Lower lobe of right lung (tissue), 2 donors: ENCODE measurements around the gene LAMA5. TPM values are rescaled to one million over a fixed set of nuclear protein-coding genes. Genes with fewer than 3 reads are reported as not detected.

Source experiments
- ATAC-seq, 2 donors: fragments of 200-7000 bp; cut with Tn5 transposase; one replicate each; pipeline ENCODE4 v1.9.1; 2020 to 2022; ENCODE audit warnings: mild to moderate bottlenecking in 2 of 2, moderate library complexity in 2 of 2
- DNase-seq: peaks from one replicate; pipeline ENCODE4 v3.0.0-alpha.2; 2020
- H3K27ac ChIP-seq: fragments of 200-600 bp; one replicate; pipeline ENCODE4 v1.8.0; 2022
- H3K27me3 ChIP-seq: fragments of 200-600 bp; one replicate; pipeline ENCODE4 v1.8.0; 2022; ENCODE audit warnings: low read depth
- H3K36me3 ChIP-seq: fragments of 200-600 bp; one replicate; pipeline ENCODE4 v1.8.0; 2022; ENCODE audit warnings: mild to moderate bottlenecking
- H3K4me1 ChIP-seq: fragments of 200-600 bp; one replicate; pipeline ENCODE4 v1.8.0; 2022
- H3K4me3 ChIP-seq: fragments of 200-600 bp; one replicate; pipeline ENCODE4 v1.8.0; 2022; ENCODE audit warnings: mild to moderate bottlenecking
- H3K9me3 ChIP-seq: fragments of 200-600 bp; one replicate; pipeline ENCODE4 v1.8.0; 2022
- intact Hi-C: fragments of 100-400 bp; cut with DNase I; formaldehyde crosslinking; loops from one replicate; pipeline ENCODE4 v1.11.0; 2022
- long read RNA-seq: library from polyadenylated mRNA; unstranded; transcript quantifications from one replicate; pipeline ENCODE4 v2.0.0, GENCODE V29; 2021
- total RNA-seq: library from RNA; stranded (reverse); fragmentation: NEBNext Ultra II Directional; extraction: Animal tissue kit (Norgen Biotek cat#: 25700); gene quantifications from one replicate; pipeline ENCODE4 v1.2.1, GENCODE V29; 2021
- TF ChIP-seq, protein P1 (sequence below): fragments of 200-600 bp; IDR thresholded peaks from one replicate; pipeline ENCODE4 v1.8.0; 2022; ENCODE audit warnings: antibody characterized with exemption, mild to moderate bottlenecking
- donor health status: DM: no; HTN: yes; CAD: no; lungs with severe emphysema.

The LAMA5 gene, protein sequence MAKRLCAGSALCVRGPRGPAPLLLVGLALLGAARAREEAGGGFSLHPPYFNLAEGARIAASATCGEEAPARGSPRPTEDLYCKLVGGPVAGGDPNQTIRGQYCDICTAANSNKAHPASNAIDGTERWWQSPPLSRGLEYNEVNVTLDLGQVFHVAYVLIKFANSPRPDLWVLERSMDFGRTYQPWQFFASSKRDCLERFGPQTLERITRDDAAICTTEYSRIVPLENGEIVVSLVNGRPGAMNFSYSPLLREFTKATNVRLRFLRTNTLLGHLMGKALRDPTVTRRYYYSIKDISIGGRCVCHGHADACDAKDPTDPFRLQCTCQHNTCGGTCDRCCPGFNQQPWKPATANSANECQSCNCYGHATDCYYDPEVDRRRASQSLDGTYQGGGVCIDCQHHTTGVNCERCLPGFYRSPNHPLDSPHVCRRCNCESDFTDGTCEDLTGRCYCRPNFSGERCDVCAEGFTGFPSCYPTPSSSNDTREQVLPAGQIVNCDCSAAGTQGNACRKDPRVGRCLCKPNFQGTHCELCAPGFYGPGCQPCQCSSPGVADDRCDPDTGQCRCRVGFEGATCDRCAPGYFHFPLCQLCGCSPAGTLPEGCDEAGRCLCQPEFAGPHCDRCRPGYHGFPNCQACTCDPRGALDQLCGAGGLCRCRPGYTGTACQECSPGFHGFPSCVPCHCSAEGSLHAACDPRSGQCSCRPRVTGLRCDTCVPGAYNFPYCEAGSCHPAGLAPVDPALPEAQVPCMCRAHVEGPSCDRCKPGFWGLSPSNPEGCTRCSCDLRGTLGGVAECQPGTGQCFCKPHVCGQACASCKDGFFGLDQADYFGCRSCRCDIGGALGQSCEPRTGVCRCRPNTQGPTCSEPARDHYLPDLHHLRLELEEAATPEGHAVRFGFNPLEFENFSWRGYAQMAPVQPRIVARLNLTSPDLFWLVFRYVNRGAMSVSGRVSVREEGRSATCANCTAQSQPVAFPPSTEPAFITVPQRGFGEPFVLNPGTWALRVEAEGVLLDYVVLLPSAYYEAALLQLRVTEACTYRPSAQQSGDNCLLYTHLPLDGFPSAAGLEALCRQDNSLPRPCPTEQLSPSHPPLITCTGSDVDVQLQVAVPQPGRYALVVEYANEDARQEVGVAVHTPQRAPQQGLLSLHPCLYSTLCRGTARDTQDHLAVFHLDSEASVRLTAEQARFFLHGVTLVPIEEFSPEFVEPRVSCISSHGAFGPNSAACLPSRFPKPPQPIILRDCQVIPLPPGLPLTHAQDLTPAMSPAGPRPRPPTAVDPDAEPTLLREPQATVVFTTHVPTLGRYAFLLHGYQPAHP (N-terminal part only)
- total RNA-seq, result 282 TPM
- long read RNA-seq, partial matches to known transcripts, result 153 of 193 reads
- long read RNA-seq, other reads (novel, unspliced or antisense), result 37 of 193 reads

DNA sequence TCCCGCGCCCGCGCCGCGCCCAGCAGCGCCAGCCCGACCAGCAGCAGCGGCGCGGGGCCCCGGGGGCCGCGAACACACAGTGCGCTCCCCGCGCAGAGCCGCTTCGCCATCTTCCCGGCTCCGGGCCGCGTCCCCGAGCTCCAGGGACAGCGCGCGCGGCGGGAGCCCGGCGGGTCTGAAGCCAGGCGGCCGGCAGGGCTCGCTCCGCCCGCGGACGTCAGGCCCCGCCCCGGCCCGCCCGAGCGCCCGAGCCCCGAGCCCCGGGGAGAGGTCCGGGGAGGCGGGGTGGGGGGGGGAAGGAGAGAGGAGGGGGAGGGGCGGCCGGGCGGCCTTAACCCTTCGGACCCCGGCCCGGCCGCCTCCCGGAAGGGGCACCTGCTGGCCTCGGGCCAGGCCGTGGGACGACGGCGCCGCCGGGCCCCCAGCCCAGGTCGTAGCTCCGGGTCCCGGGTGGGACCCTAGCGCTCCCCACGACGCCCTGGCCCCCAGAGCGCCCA, at the start of gene LAMA5:
Gene LAMA5, minus strand, starts transcription at position 177 of the 497 bp plus-strand sequence. Its CDS starts 67 bp downstream, at position 110.
- intact Hi-C loops, result no loop called here
- DNase-seq (peak; percentile 73), ATAC-seq (peak; percentile 48 to 55)
- peaks cover 2% of the 10 kb centered on the region for H3K36me3 ChIP-seq
- peaks cover 11% of the 10 kb centered on the region for H3K27me3 ChIP-seq
- peak within 1 kb of the TSS; percentile 86 for H3K27ac ChIP-seq
- H3K9me3 ChIP-seq, result no peaks in the 10 kb centered on the region
- peaks cover 84% of the 10 kb centered on the region for H3K4me1 ChIP-seq
- TF ChIP-seq, protein P1, sequence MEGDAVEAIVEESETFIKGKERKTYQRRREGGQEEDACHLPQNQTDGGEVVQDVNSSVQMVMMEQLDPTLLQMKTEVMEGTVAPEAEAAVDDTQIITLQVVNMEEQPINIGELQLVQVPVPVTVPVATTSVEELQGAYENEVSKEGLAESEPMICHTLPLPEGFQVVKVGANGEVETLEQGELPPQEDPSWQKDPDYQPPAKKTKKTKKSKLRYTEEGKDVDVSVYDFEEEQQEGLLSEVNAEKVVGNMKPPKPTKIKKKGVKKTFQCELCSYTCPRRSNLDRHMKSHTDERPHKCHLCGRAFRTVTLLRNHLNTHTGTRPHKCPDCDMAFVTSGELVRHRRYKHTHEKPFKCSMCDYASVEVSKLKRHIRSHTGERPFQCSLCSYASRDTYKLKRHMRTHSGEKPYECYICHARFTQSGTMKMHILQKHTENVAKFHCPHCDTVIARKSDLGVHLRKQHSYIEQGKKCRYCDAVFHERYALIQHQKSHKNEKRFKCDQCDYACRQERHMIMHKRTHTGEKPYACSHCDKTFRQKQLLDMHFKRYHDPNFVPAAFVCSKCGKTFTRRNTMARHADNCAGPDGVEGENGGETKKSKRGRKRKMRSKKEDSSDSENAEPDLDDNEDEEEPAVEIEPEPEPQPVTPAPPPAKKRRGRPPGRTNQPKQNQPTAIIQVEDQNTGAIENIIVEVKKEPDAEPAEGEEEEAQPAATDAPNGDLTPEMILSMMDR, result no peak
- peak within 1 kb of the TSS; percentile 70 for H3K4me3 ChIP-seq

GRCh38 chr20:62415354-62416111, 48.4 kb upstream of the LAMA5 start:
- Histone ChIP-seq H3K27ac (no peak overlapping the region), H3K9me3 (no peaks in the 10 kb centered on the region), H3K4me1 (peaks cover under 1% of the 10 kb centered on the region), H3K36me3 (no peaks in the 10 kb centered on the region), H3K4me3 (no peak overlapping the region), H3K27me3 (peaks cover 3% of the 10 kb centered on the region)
- TF ChIP-seq, protein P1, result no peak
- ATAC-seq (no peak), DNase-seq (no peak)
- intact Hi-C loops, result no loop called here

- Histone ChIP-seq H3K27me3 (peaks cover 3% of the 10 kb centered on the region), H3K9me3 (no peaks in the 10 kb centered on the region), H3K4me3 (no peak overlapping the region), H3K4me1 (peaks cover 11% of the 10 kb centered on the region), H3K27ac (no peak overlapping the region), H3K36me3 (no peaks in the 10 kb centered on the region)
- ATAC-seq (no peak), DNase-seq (no peak)
- intact Hi-C loops, result no loop called here
- TF ChIP-seq, protein P1, result no peak
Observed at GRCh38 chr20:62413896-62414481, 46.9 kb upstream of the LAMA5 start.

- H3K27me3 ChIP-seq, result no peaks in the 10 kb centered on the region
- H3K9me3 ChIP-seq, result no peaks in the 10 kb centered on the region
- ATAC-seq (no peak), DNase-seq (no peak)
- intact Hi-C loops, result no loop called here
- no peak overlapping the region for H3K27ac ChIP-seq
- no peaks in the 10 kb centered on the region for H3K36me3 ChIP-seq
- peaks cover 11% of the 10 kb centered on the region for H3K4me1 ChIP-seq
- no peak overlapping the region for H3K4me3 ChIP-seq
- TF ChIP-seq, protein P1, result no peak
Observed at GRCh38 chr20:62413025-62413570, 46.0 kb upstream of the LAMA5 start.
